Stimulated activated CD4-positive, alpha-beta T cell treated with anti-CD3 and anti-CD28 coated beads, TNF-alpha, amount 100 ng/mL, for 4 hours (primary cell): ENCODE results near the gene SLC38A2.

Experiments used
- DNase-seq, 3 experiments: peaks; one replicate each; pipeline ENCODE4 v3.0.0-alpha.2; 2020; ENCODE audit warnings: low read depth in 3 of 3

The SLC38A2 gene

GRCh38 chr12:46318037-46318436 is 54.5 kb downstream of the SLC38A2 start:
- no peak for DNase-seq
